Tongue (tissue), 2 donors: Measurements from ENCODE around the gene PHACTR2. TPM values are rescaled to one million over a fixed set of nuclear protein-coding genes. Genes with fewer than 3 reads are reported as not detected.

Experiments used
- DNase-seq: peaks from one replicate; pipeline ENCODE4 v3.0.0-alpha.2; 2015
- total RNA-seq: library from RNA; depleted of rRNA; stranded (reverse); fragments of >200 nt; gene quantifications from one replicate; pipeline ENCODE4 v1.2.3, GENCODE V29; 2014

The PHACTR2 gene
- total RNA-seq, 1 donor from 2014 or later = 121 TPM

DNA sequence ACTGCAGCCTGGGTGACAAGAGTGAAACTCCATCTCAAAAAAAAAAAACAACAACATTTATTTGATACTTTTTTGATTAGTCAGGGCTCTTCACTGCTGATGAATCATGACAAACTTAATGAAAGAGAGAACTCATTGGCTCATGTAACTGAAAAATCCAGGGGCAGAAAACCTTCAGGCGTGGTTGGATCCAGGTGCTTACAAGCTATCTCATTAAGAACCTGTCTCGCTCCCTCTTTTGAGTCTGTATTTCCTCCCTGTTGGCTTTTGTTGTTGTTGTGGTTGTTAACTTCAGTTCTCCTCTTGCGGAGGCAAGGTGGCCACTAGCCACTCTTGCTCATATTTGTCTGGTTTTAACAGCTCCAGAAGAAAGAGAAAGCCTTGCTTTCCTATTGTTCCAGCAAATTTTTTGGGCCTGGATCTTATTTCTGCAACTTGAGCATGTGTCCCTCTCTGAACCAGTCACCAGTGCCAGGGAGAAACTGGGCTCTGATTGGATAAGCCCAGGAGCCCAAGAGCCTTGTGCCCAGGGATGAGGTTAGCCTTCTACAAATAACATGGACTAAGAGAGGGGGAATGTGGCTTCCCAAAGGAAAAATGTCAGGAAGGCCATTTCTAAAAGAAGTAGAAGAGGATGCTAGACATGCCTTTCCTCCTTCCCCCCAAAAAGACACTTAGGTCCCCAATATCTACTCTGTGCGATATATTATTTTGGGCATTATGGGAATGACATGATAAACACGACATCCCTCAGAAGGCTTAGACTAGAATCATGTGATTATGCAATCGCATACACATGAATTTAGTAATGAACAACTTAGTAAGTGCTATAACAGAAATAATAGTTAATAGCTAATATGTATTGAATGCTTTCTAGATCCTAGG, 64.5 kb downstream of the PHACTR2 start:
- no peak for DNase-seq

DNA sequence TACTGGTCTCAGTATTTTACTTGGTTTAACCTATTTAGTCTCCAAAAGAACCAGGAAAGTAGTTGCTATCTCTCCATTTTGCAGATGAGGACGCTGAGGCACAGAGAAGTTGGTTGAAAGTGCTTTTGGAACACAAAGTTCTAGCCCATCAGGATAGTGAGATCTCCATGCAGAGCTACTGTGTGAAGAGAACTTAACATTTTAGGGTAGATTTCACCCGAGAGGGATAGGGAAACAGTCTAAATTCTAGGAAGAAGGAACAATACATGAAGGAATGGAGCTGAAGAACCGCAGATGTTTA, 65.1 kb downstream of the PHACTR2 start:
- DNase-seq = no peak

DNA sequence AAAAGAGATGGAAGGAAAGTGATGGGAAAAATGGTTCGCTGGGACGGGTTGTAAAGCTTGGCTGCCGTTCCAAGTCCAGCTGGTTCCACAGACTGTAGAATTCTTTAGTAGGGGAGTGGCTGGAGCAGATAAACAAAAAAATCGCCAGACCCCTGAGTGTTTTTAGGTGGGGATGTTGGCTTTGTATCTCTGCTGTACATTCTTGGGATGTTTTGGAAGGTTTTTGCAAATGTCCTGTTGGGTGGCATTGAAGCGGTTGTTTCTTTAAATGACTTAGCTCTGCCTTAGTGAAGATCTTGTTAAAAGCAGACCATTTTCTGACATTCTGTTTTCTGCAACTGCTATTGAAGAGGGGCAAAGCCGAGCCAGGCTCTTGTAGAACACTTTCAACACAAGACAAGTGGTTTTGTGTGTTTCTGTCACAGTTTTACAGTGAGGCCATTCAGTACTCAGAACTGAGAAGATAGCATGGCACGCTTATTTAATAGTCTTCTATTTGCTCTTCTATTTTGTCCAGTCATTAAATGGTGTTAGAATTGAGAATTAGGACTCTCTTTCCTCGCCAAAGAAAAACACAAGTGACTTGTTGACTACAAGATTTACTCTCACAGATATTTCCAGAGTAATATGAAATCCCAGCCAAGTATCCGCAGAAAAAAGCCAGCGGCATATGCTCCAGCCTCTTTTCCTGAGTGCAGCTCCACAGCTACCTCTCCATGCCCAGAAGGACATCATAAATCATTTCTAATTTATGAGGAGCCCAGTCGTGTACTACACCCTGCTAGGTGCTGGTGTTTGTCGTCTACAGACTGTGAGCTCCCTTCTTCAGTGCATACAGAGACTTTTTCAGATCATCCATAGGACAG, 65.8 kb downstream of the PHACTR2 start:
- DNase-seq = peak; percentile 87

DNA sequence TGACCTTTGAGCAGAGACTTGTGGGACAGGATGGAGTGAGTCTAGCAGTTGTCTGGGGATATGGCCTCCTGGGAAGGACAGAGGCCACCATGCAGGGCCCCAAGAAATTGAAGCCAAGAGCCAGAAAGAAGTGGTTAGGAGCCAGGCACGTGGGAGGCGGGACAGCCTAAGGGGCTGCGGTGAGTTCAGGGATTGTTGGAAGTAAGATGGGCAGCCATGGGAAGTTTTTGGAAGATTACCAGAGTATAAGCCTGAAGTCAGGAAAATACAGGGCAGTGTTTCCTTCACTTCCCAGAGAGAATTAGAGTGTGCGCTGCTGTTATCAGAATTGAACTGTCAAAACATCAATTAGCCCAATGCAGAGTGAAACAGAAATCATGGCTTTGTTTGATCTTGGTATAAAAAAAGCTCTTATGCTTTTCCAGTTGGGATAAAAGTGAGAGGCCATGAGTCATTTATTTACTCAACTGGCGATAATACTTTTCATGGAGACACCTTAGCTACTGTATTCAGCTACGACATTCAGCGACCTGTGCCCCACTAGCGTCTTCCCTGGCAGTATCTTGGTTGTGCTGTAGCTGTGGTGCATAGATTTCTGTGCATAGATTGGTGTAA, 66.9 kb downstream of the PHACTR2 start:
- no peak for DNase-seq

DNA sequence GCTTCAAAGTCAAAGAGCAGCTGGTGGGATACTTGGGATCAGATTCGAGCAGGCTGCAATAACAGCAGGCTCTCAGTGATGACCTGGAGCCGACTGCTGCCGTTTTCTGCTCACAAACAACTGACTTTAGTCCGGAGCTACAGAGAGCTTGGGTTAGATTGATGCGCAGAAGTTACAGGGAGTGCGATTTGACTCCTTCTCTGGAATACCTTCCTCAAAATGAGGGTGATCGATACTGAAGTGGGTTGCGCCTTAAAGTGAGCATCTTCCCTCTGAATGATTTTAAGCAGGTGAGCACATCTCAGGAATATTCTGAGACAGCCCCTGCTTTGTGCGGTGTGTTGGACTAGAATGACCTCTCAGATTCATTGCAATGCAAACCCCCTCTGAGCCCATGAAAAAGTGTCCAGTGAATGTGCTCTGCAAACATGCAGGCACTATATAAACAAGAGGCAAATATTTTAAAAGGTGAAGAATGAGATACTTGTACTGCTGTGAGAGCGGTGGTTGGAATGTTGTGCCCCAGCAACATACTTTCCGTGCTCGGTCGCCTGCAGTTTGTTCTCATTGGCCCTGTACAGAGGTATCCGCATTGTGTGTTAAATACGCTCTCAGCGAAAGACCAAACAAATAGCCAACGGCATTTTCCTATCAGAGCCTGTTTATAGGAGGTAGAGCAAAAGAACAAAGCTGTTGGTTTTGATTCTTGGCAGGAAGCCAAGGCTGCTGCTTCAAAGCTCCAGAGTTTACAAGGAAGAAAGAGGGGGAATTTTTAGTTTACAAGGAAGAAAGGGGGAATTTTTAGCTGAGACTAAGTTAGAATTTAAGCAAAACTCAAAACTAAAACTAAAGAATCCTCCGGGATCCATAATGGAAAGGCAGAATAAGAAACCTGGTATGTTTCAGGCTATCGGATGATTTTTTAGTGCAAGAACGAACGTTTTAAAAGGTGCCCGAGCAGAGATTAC, 67.7 kb downstream of the PHACTR2 start:
- peak; percentile 78 for DNase-seq

DNA sequence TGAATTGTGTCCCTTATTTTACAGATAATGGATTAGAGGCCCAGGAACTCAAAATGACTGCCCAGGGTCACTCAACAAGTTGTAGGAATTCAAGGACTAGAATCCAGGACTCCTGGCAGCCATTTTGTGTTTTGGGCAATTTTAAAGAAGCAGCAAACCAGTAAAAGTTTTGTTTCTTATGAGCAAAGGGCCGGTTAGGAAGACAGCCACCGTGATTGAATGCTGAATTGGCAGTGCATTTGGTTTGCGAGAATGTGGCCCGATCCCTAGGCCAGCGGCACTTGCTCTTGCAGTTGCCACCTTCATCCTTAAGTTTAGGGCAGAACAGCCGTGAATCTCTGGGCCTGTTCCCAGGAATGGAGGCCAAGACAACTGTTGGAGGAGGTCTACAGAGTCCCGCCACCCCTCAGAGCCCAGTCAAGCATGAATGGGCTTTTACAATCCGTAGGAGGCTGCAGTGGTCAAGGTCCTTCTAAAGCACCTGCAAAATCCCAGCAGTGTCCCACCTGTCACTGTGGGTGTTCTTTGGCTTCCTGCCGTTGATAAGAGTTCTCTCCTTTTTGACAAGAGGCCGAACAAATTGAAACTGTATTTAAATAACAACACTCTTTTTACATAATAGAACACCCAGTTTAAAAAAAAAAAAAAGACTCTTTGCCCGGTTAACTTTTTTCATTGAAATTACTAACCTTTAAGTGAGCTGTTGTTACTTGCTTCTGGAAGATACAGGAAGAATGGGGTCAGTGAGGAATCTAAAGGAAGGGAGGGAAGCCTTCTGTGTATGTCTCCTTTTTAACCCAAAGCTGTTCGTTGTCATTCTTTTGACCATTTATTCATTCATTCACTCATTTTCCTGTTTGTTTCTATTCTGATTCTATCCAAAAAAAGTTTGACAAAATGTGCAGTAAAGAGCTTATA, 68.7 kb downstream of the PHACTR2 start:
- DNase-seq = peak; percentile 70

DNA sequence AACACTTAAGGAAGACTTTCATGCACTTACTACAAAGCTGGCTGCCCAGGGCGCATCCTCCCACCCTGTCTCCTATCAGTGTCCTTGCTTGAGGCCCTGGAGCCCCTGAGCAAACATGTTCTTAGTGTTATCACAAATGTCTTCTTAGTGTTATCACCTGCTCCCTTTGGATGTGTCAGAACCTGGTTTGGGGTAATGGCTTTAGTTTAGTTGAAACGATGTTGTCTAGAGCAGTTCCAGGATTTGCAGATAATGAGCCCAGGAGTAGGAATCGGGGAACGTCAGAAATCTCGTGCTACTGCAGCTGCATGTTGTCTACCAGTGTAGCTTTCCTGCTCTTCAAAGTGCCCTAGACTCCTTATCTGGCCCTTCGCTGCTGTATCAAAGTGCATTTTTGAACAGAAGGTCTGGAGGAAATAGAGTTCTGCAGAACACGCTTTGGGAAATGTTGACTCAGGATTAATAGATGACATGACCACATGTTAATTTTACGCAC, 69.6 kb downstream of the PHACTR2 start:
- no peak for DNase-seq

DNA sequence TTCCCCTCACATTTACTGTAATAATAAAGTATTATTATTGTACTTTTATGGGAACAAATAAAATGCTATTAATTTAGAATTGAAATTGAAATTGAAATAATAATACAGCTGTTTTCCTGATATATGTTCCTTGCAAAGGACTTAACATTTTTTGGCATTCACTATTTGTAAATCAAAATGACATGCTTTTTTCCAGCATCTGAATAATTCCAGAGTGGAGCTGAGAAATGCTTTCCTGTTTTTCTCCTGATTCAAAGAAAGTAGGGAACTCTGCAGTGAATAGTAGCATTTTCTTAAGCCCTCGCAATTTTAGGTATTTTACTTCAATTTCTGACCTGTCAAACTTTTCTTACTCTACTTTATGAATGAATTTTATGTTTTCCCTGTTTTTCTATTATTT, 72.1 kb downstream of the PHACTR2 start:
- no peak for DNase-seq

DNA sequence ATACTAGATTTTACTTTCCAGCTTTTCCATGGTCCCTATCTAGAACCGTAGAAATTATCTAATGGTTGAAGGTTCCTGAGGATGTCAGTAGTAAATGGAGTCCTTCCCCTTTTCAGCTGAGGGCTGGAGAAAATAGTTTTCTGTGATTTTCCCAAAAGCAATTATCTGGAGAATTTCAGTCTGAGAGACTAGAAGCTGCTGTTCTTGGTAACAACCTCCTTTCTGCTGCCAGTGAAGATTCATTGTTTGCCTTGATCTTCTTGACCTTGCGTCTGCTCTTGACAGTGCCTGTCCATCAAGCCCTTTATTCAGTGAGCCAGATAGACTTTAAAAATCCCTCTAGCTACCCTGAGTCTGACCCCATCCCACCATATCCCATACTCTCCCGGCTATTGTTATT, 73.1 kb downstream of the PHACTR2 start:
- no peak for DNase-seq

DNA sequence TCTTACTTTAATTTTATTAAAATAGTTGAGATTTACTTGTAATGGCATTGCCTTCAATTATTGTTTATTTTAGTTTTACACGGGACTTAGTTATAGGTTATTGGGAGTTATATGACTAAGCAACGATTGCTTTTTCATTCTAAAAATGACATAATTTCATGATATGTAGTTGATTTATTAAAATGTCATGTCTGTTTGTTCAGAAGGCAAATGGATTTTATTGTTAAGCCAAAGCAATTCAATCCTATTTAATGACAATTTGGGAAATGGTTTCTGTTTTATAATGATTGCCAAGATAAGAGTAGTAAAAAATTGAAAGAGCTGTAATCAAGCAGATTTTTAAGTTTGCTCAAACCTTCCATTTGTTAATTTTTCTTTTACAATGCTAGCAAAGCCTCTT, 74.7 kb downstream of the PHACTR2 start:
- no peak for DNase-seq

DNA sequence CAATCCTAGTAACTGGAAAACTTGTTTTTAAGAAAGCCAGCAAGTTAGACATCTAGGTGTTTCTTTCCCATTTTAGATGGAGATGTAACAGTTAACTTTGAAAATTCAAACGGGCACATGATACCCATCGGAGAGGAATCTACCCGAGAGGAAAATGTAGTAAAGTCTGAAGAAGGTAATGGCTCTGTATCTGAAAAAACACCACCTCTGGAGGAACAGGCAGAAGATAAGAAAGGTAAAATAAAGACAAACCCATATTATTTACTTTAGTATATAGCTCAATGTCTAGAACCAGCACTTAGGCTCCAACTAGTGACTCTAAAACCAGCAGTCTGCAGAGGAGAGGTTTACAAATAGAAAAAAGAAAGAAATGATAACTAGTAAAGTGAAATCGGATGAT, 75.9 kb downstream of the PHACTR2 start:
- no peak for DNase-seq

DNA sequence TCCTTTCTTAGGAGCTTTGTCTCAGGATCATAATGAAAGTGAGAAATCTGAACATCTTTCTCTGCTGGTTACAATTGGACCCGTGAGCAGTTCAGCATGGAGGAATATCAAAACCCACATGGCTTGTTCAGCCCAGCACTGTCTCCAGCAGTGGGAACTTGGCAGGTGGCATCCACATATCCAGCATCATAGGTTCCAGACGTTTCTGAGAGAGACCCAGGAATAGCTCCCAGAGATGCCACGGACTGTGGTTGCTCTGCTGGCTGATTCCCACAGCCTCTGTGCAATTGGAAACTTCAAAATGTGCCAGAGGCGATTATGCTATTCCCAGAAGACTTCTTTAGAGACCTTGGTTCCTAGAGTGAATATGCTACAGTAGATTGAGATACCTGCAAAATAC, 76.4 kb downstream of the PHACTR2 start:
- no peak for DNase-seq

DNA sequence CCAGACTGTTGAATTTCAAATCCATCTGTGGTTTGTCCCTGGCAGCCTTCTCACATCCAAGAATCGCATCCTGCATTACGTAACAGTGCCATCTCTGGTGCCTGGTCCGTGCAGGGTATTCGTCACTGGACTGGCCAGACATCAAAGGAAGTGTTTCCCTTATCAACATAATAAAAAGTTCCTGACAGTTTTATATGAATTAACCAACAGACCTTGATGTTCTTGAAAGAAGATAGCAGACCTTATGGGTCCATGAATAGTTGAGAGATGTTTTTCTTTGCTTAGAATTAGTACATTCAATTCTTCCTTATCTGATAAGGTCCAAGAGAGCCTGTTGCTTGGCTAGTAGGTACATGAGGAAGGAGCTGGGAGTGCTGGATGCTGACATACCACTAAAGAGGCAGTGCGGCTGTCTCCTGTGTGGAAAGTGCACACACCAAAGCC, 77.6 kb downstream of the PHACTR2 start:
- no peak for DNase-seq

DNA sequence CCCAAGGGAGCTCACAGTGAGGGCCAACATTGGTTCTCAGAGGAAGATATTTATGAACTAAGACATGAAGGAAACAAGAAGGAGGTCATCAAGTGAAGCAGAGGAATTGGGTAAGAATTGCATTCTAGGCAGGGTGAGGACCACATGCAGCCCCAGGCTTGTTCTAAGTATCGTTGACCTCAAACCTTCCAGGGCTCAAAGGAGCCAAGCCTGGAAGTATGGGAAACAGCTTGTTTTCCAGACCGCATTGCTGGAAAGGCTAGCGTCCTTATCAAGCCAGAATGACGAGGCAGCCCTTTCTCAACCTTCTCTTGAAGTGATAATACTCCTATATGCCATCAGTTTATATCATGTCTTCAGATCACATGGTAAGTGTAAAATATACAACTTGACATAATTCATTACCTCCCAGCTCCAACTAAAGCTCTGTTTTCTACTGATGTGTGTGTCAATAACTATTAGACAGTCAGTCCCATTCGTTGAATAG, 79.6 kb downstream of the PHACTR2 start:
- DNase-seq = no peak

DNA sequence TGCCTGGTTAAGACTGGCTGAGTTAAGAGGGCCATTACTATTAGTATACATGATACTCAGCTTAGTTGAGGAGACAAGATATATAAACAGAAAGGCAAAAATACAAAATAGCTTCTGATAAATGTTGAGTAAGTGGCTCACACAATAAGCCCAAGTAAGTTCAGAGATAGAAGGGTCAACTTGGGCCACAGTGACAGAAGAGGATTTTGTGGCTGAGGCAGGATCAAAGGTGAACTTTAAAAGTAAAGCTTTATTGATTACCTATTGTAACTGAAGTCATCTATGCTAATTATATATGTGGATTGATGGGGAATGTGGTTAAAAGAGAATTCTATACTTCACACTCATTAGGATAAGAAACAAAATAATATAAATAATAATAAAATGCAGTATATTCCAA, 80.8 kb downstream of the PHACTR2 start:
- DNase-seq = no peak

DNA sequence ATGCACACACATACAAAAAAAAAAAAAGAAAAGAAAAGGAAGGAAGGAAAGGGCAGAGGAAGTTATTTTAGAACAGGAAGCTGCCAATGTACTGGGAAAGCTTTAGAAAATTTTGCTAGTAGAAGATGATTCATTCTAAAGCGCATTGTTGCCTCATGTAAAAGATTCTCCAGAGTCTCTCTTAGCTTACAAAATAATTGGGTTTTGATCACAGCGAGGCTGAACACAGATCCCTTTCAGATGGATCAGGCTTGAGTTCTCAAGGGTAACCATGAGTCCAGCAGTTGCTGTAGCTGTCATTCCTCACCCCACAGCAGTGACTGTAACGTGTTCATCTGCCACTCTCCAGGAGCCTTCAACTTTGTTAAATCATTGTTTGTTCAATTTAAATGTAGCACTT, 81.9 kb downstream of the PHACTR2 start:
- peak; percentile 28 for DNase-seq

DNA sequence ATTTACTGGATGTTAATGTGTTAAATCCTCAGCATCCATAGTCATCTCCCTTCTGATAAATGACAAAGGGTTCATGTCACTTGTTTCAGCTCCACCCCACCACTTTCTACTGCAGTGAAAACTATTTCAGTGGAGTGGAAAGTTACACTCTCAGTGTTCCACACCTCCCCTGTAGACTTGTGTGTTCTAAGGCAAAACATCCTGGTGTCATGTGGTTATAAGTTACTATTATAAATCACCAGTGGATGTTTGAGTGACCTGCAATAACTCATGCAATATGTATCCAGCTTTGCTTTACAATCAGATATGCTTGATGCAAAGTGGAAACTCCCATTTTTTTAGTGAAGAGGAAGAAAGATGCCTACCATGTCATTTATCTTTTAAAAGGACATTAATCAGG, 83.3 kb downstream of the PHACTR2 start:
- no peak for DNase-seq

DNA sequence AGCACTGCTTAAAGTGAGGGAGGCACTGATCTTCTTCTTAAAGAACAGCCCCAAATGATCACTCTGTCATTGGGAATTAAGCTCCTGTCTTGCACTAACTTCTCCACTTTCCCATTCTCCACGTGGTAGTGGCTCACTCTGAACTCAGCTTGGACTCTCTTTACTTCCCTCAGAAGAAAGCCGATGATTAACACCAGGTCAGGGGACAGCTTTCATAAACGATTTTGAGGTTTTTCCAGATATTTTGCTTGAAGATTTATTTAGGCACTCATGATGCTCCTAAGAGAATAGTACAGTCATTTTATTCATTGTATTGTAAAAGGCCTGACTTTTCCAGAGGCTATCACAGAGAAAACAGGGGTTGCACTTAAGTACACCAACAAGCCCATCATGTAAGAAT, 84.4 kb downstream of the PHACTR2 start:
- DNase-seq = no peak

DNA sequence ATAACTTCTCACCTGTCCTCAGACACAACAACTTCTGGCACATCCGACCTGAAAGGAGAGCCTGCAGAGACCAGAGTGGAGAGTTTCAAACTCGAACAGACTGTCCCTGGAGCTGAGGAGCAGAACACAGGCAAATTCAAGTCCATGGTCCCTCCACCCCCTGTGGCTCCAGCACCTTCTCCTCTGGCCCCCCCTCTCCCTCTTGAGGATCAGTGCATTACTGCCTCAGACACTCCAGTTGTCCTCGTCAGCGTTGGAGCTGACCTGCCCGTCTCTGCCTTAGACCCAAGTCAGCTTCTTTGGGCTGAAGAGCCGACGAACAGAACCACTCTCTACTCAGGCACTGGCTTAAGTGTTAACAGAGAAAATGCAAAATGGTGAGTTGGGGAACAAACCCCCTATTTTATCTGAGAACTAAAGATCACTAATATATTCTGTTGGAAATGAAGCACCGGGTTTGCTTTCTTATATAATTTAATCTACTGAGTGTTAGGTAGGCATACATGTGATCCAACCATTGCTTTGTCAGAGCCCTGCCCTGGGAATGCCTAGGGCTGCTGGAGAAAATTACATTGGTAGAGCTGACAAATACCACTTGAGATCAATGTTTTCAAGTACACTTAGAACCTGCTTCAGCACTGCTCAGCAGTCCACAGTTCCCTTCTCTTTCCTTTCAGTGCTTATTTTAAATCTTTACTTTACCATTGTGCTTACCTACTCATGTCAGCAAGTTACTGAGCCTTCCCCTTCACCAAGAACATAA, 87.8 kb downstream of the PHACTR2 start:
- no peak for DNase-seq

DNA sequence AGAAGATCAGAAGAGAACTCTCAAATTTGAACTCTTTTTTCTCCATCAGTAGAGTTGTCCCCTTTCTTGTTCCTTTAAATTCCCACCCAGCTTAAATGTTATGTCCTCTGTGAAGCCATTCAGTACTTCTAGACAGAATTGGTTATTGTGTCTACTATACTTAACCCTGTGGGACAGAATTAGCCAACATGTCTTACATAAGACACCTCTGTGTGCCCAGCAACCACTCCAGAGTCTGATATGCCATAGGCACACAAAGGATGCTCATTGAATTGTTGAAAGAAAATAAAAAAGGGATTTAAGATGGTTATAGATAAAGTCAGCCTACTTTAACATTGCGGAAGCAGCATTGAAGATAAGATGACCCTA, 88.4 kb downstream of the PHACTR2 start:
- DNase-seq = no peak
